Breast epithelium (tissue), 3 donors: ENCODE results near the gene PRKAA1.

ENCODE experiments used
- CTCF ChIP-seq, 3 donors: fragments of 450-650 bp; IDR thresholded peaks; one replicate each; pipeline ENCODE4 v1.5.1; 2016 to 2017; ENCODE audit warnings: antibody characterized with exemption in 3 of 3, mild to moderate bottlenecking in 3 of 3, moderate library complexity in 3 of 3
- POLR2A ChIP-seq: fragments of 450-650 bp; IDR thresholded peaks from one replicate; pipeline ENCODE4 v1.6.1; 2016; ENCODE audit warnings: antibody characterized with exemption, mild to moderate bottlenecking, moderate library complexity
- POLR2AphosphoS5 ChIP-seq, 3 donors: sonication (generic); formaldehyde crosslinking; IDR thresholded peaks; one replicate each; pipeline ENCODE4 v1.6.1; 2017; ENCODE audit warnings: antibody characterized with exemption in 3 of 3

- TF ChIP-seq CTCF (IDR thresholded peaks at IDR 0.05) = no peak
- TF ChIP-seq POLR2AphosphoS5 (IDR thresholded peaks at IDR 0.05) = no peak
- TF ChIP-seq POLR2A = no peak
Measured at GRCh38 chr5:40798801-40799210, 632 bp upstream of the PRKAA1 start.
